HG02938 (cell line): ENCODE data around the gene VTI1A.
A peak's percentile ranks its signal among the peaks of the same experiment; 100 is the strongest.
"Not testable (repeated sequence)": the region's sequence is repeated elsewhere in the genome, so short reads cannot be mapped to it uniquely, and the experiment has no call there.

Source experiments
- ATAC-seq: cut with Tn5 transposase; IDR thresholded peaks from one replicate; pipeline ENCODE4 v1.9.1; 2021; ENCODE audit warnings: mild to moderate bottlenecking, moderate library complexity; ENCODE audit not compliant: unreplicated experiment

VTI1A gene

DNA sequence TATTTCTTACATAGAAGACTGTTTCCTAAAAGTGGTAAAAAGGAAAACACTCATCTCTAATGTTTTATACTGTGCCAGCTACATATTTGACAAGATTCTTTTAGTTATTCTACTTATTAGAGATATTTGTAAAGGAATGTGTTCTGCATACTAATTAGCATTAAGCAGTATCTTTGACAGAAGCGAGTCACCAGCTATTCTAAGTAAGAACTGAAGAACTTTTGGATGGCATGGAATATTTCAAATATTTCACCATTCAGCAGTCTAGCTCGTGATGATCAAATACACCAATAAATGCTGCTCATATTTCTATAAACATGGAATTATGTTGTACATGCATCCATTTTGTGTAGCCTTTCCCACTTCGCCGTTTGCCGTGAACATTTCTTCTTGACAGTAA is 261.4 kb downstream of the VTI1A start:
- no peak for ATAC-seq

DNA sequence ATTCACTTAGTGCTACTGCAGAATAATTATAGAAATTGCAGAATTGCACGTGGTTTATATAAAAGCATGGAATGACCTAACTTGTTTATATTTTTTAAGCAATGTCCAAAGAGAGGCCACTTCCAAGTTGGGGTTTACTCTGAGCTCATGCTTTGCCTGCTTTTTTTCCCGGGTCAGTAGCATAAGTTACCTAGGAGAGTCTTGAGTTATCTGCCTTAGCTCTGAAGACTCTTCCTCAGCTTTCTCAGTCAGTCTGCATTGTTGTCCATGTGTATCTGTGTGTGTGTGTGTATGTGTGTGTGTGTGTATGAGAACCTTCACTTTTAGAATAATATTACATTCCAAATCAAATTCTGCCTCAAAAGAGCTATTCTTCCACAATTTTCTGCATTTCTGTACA is 263.5 kb downstream of the VTI1A start:
- no peak for ATAC-seq

DNA sequence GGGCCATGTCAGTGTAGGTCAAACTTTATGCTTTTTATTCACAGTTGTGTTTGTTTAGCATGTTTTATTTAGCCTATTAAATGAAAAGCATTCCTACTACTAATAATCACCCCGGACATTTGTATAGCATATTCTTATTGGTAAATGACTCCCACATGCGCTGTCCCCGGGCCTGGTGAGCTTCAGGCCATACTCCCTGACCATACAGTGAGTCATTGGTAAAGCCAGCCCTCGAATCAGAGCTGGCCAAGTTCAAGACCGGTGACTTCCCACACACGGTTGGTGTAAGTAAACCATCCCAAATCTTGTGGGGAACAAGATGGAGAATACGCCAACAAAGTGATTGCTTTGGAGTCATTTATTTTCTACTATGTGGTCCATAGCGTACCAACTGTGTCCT is 264.4 kb downstream of the VTI1A start:
- ATAC-seq = no peak

DNA sequence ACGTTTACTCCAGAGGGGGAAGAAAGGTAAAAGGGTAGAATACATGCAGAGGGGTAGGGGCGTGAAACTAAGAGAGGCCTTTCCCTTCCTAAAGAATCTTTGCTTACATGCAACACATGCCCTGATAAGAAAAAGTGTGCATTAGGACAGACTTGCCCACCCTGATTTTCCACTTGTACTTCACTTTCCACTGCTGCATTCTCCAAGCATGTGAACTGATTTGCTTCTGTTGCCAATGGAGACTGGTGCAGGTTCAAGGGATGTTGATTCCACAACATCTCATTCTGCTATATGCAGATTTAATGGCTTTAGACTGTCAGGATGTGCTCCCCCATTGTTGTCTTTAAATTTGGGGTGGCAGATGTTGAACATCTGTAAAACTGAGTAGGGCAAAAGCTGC is 265.5 kb downstream of the VTI1A start:
- no peak for ATAC-seq

DNA sequence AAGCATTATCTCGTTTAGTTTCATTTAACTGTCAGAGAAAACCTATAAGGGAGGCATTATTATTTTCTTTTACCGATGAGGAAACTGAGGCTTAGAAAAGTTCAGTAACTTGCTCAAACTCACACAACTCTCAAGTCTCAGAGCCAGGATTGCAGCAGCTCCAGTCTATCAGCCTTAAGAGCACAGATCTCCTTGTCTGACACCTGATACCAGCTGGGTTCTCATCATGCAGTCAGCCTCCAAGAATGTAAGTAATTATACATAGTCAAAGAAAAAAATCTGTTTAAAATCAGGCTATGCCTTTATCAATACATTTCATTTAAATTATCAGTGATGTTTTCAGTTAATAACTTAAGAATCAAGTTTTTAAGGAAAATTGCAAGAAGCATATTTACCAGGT is 266.4 kb downstream of the VTI1A start:
- ATAC-seq = no peak

DNA sequence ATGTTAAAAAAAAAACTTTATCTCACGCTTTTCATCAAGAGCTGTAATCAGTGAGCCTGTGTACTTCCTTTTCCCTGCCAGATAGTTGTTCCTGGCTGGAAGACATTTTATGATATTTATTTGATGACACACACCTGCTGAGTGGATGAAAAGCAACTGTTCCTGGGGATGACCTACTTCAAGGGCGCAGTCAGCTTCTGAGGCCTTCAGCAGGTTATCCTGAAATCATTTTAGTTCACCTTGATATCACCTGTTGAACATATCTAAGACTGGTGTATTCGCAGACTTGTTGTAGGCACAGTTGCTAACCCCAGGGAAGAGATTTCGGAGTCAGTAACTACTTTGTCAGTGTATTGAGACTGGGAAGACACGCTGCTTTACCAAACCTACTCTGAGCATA is 268.6 kb downstream of the VTI1A start:
- no peak for ATAC-seq

DNA sequence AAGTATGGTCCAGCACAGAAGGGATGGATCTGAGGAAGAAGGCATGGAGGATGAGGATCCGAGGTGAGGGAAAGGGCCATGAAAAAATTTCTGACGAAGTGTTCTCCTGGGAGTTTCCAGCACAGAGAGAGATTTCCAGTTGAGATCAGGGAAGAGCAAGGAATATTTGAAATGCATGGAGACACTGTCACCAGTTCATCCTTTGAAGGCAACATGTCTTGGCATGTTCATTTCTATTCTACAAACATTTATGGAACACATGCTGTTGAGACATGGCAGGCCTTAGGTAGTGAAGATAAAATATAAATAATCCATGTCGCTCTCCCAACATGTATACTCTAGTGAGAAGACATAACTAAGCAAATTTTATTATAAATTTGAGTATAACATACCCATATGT is 269.1 kb downstream of the VTI1A start:
- ATAC-seq = no peak

DNA sequence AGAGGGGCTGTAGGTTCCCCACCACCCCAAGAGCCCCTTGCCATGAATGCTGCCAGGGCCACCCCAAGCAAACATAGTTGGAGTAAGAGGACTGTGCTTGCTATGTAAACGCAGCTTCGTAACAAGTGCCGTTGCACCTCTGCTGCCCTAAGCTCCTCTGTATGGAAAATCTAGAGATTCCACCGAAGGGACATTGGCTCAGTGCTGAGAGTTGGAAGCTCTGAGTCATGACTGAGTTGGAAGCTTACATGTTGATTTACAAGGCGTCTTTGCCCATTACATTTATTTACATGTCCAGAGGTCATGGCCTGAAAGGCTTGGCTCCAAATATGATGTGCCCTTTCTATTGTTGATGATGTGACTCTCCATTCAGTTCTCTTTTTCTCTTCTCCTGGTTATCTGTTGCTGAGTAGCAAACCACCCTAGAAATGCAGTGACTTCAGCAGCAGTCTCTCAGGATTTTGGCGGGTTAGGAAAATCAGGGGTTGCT is 270.0 kb downstream of the VTI1A start:
- ATAC-seq = no peak

DNA sequence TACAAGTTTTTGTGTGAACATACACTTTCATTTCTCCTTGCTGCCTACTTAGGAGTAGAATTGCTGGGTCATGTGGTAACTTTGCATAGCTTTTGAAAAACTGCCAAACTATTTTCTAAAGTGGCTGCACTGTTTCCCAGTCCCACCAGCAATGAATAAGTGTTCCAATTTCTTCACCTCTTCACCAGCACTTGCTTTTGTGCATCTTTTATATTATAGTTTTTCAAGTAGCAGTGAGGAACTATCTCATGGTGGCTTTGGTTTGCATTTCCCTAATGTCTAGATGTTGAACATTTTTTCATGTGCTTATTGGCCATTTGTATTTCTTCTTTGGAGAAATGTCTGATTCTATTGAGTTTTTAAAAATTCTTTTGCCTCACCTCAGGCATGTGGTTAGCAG is 273.2 kb downstream of the VTI1A start:
- ATAC-seq = no peak

DNA sequence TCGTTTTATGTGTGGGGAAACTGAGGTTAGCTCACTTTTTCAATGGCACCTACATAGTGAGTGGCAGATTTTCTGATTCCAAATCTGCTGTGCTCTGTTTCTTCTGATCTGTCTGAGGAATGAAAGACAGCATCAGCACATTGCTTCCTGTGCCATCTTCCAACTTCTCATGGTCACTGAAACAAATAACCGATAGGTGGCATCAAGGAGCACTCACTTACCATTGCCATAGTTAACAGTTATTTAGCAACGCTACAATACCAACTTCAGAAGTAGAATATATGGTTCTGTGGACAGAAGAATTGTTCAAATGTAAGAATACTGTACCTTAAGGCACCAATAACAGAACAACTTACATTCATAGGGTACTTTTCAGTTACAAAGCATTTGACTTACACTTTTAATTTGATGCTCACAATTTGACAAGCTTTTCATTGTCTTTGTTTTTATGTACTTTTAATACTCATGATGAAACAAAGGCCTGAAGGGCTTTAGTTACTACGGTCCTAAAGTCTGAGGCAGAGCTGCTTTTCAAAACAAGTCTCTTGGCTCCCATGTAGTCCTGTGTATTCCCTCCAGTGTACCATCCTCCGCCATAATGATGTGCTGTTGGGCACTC is 274.2 kb downstream of the VTI1A start:
- peak; percentile 85 for ATAC-seq

DNA sequence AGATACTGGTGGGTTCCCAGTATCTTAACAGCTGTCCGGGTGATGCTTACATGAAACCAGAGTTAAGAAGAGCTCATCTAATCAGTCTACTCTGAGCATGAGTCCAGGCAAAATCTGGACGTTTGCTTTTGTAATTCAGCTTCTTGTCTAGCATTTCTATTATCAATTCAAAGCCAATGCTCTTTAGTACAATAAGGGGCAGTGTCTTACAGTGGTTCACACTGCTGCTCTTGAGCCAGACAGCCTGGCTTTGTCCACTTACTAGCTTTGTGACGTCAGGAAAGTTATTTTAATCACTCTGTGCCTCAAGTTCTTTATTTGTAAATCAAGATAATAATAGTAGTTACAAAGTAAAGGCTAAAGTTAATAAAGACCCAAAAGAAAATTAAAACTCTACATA is 275.7 kb downstream of the VTI1A start:
- no peak for ATAC-seq

DNA sequence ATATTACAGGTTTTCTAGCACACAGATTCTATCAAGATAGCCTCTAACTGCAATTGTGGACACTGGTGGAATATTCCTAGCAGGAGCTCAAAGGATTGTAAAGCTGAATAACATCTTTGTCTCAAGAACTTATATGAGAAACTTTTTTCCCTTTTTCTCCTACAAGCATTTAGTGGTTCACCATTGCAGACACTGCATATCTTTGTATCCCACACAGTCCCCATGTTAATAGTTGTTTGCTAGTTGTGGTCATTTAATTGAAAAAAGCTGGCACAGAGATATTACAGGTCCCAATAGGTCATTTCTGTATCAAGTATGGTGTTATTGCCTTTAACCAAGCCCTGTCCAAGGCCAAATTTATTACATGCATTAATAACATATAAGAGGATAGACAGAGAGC is 276.9 kb downstream of the VTI1A start:
- ATAC-seq = no peak

DNA sequence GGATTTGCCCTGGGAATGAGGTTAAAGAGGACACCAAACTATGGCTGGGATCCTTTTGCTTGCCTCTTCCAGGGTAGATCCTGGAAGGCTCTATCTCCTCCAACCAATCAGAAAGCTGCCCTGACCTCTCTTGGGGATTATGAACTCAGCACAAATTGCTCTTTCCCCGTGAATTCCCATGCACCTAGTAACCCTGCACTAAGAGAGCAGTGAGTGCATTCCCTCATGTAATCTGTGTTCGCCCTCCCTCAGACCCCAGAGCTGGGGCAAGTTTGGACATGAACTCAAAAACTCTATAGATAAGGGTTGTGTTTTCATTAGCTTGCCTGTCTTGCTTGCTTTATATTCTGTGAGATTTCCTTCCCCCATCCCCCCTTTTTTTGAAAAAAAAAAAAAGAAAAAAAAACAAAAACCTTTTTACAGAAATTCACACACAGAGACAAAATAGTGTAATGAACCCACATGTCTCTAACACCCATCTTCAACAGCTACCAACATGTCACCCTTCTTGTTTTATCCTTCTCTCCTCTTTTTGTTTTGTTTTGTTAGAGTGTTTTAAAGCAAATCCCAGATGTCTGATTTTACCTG is 277.5 kb downstream of the VTI1A start:
- no peak for ATAC-seq

DNA sequence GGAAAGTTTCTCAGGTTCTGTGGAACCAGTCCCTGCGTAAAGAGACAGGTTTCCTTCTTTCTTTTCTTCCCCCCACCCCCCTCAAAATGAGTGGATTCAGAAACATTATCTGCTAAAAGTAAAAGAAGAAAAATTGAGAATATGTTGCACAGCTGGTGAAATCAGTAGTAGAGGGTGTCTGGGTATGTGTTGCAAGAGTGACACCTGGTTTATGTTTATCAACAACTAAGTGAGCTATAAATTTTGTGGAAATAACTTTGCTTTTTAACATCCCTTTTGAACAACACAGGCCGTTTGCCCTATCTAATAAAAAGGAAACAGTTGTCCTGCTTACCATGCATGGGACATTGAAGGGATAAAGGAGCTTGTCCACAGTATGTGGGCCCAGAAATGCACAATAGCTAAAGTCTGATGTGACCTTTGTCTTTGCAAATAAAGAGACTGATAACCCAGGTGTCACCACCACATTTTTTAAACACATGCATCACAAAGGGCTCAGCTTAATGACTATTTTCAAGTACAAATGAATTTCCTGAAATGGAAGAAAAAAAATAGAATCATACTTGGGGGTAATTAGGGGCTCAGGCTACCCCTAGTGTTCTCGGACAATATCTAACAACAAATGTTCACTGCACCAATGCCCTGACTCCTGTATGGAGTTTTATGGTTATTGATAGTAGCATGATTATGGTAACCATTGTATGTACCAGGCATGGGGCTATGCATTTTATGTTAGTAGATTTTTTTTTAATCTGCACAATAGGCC is 281.3 kb downstream of the VTI1A start:
- no peak for ATAC-seq

DNA sequence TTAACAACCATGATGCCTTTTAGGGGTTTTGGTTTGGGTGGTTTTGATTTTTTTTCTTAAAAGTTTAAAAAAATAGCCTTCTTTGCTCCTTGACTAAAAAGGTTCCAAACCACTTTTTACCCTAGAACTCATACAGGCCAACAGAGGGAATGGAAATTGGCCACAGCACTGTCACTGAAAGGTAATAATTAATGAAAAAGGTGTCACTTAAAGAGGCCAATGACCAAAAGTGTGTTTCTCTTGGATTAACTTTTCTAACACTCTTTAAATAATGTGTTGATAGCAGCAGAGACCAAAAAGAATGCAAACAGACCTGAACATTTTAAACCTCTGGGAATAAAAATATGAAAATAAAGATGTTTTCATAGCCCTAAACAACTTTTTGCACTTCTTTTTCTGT is 282.0 kb downstream of the VTI1A start:
- peak; percentile 53 for ATAC-seq

DNA sequence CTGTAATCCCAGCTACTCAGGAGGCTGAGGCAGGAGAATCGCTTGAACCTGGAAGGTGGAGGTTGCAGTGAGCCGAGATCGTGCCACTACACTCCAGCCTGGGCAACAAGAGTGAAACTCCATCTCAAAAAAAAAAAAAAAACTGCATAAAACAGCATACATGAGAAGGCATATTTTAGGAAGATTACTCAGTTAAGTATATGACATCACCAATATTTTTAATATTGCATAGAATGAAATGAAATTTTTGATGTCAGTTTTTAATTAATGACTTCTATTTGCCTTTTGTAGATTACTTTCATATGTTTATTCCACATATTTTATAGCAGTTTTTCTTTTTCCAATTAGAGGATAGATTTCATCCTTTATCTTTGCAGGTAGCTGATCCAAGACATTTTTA is 284.4 kb downstream of the VTI1A start:
- ATAC-seq = not testable (repeated sequence)

DNA sequence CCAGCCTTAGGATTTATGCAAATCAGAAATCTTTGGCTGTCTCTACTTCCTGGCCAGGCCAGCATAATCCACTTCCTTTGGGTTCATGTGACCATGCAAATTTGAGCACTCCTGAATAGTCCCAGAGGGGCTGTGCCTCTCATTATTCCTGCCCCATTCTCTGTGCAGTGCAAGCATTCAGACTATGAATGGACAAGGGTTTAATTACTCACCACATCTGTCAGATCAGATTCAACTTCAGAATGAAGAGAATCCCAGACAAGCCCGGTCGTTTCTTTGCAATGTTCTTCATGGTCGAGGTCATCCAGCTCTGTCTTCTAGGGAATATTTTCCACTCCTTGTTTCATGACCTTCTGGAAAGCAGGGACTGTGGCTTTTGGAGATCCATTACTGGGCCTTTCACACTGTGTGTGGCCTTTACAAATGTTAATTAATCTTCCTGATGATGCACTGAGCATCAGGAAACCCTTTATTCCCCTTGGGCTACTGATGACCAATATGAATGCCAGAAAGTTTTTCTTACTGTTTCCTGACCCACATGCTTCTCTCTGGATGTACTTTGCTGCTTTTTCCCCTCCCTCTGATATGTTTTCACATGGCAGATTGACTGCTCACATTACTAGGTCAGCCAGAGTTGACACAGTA is 285.4 kb downstream of the VTI1A start:
- no peak for ATAC-seq

DNA sequence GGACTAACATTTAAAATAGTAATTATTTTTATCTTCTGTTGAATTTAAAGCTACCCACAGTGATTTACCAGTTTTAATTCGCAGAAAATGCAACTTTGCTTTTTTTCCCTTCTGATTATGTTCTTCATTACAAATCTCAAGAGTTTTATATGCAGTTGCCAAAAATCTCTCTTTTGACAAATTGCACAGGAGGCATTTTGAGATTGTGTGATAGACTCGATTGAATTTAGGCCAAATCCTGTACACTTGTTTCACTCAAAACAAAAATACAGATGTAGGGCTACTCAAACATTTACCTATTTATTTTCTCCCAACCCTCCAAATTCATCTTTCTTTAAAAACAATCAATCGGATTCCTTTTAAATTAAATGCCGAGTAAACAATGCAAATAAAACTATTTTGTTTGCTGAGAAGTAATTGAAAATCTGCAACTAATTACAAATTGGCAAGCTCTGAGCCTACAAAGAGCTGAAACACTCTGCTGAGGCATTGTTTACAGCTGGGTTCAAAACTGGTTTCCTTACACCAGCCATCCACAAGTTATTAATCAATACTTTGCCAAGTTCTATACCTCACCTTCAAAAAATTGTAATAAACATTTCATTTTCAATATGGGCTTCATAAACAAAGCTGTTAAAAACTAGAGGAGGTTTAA is 288.2 kb downstream of the VTI1A start:
- no peak for ATAC-seq

DNA sequence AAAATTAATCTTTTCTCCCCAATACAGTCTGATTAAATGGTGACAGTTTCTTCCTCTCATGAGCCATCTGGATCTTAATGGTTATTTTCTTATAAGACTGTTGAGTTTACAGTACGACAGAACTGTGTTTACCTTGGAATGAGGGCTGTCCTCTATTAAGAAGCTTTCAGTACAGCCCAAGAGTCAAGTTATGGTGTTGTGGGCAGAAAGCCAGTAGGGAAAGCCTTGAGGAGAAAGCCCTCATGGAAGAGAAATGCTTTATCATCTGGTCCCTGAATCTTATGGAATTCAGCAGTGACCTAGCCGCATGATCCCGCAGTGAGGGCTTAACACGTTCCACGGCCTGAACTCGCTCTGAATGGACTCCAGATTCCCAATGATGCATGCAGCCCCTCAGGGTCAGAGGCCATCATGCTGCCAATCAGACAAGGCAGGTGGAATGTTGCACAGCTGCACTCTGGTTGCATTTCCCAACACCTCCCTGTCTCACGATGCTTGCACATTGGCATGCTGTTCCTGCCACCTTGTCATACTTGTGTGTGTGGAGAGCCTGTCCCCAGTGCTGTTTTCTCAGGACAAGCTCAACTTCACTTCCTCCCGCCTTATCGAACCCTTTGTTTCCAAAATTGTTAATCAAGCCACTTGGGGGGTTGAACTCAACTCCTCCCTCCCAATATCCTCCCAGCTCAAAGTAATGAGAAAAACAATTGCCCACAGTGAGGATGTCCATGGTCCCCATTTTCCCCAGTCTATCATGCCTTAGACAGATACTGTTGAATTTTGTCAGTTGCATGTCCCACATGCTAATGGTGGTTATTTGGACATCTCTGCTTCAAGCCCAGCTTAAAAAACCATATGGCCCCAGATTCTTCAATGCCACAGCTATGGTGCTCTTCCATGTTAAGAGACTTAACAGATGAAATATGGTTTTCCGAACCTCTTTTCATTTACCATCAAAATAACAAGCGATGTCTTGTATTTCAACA is 291.9 kb downstream of the VTI1A start:
- no peak for ATAC-seq
